GM18511 (cell line): Measurements from ENCODE around the gene RNF187.

Source experiments
- ATAC-seq: cut with Tn5 transposase; IDR thresholded peaks from one replicate; pipeline ENCODE4 v1.9.1; 2021; ENCODE audit warnings: mild to moderate bottlenecking, moderate library complexity; ENCODE audit not compliant: unreplicated experiment

Gene RNF187

DNA sequence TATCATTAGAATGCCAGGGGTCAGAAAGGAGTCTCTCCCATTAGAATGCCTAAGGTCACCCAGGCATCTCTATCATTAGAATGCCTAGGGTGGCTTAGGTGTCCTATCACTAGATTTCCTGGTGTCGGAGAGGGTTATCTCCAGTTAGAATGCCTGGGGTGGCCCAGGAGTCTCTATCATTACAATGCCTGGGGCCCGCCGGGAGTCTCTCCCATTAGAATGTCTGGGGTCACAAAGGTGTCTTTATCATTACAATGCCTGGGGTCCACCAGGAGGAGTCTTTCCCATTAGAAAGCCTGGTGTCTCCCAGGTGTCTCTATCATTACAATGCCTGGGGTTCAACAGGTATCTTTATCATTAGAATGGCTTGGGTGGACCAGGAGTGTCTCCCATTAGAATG, 56.2 kb downstream of the RNF187 start:
- no peak for ATAC-seq

GRCh38 chr1:228544021-228544850, 57.1 kb downstream of the RNF187 start:
- ATAC-seq = no peak

DNA sequence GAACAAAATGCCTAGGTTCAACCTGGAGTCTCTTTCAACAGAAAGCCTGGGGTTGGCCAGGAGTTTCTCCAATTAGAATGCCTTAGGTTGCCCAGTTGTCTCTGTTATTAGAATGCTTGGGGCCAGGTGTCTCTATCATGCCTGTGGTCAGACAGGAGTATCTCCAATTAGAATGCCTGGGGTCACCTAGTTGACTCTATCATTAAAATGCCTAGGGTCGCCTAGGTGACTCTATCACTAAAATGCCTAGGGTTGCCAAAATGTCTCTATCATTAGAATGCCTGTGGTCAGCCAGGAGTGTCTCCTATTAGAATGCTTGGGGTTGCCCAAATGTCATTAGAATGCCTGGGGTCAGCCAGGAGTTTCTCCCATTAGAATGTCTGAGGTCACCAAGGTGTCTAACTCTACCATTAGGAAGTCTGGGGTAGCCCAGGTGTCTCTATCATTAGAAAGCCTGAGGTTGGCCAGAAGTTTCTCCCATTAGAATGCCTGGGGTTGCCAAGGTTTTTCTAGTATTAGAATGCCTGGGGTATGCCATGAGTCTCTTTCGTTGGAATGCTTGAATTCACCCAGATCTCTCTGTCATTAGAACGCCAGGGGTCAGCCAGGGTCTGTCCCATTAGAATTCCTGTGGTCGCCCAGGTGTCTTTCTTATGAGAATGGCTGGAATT, 57.9 kb downstream of the RNF187 start:
- ATAC-seq = no peak
